CD4-positive, alpha-beta T cell (primary cell): Measurements from ENCODE around the gene DGLUCY. TPM values are rescaled to one million over a fixed set of nuclear protein-coding genes. Genes with fewer than 3 reads are reported as not detected.
"Not testable (repeated sequence)": the region's sequence is repeated elsewhere in the genome, so short reads cannot be mapped to it uniquely, and the experiment has no call there.

Experiments
- ATAC-seq: fragments of 200-7000 bp; cut with Tn5 transposase; one replicate; pipeline ENCODE4 v1.10.0; 2022; ENCODE audit warnings: mild to moderate bottlenecking; ENCODE audit not compliant: poor library complexity
- CTCF ChIA-PET: fragments of 350-600 bp; sonication (Branson Sonifier 250); formaldehyde crosslinking; loops from one replicate; lab custom pipeline; 2021; ENCODE audit warnings: antibody characterized with exemption, inconsistent platforms; lab: Charles Lee
- POLR2A ChIA-PET: fragments of 350-600 bp; sonication (Branson Sonifier 250); formaldehyde crosslinking; loops from one replicate; lab custom pipeline; 2021; ENCODE audit warnings: antibody characterized with exemption, inconsistent platforms; lab: Charles Lee
- DNase-seq, 14 experiments: peaks; one replicate each; pipeline ENCODE4 v3.0.0-alpha.2; 2013 to 2020; ENCODE audit warnings: mixed read lengths in 2 of 14
- H3K27ac ChIP-seq, 2 donors: one replicate each; pipeline versions ENCODE4 v1.5.1 to v1.7.0; 2013; ENCODE audit warnings: low read length in 2 of 2, low read depth in 1 of 2, mild to moderate bottlenecking in 1 of 2
- H3K27me3 ChIP-seq, 2 experiments: 1 replicate in 1 of 2; 2 replicates in 1 of 2; pipeline versions ENCODE4 v1.6.1 to v1.7.0; 2013; ENCODE audit warnings: low read length in 2 of 2, control low read depth in 1 of 2, mild to moderate bottlenecking in 1 of 2, moderate library complexity in 1 of 2; ENCODE audit not compliant: insufficient read depth in 2 of 2, control insufficient read depth in 1 of 2
- H3K36me3 ChIP-seq: one replicate; pipeline ENCODE4 v1.6.1; 2013; ENCODE audit warnings: low read length, control low read depth; ENCODE audit not compliant: insufficient read depth
- H3K4me1 ChIP-seq: one replicate; pipeline ENCODE4 v1.6.1; 2013; ENCODE audit warnings: low read length, control low read depth; ENCODE audit not compliant: insufficient read depth
- H3K4me3 ChIP-seq: one replicate; pipeline ENCODE4 v1.5.1; 2013; ENCODE audit warnings: mild to moderate bottlenecking, low read length, moderate library complexity
- H3K9me3 ChIP-seq, 2 experiments: 1 replicate in 1 of 2; 2 replicates in 1 of 2; pipeline versions ENCODE4 v1.6.1 to v1.7.0; 2013; ENCODE audit warnings: low read length in 2 of 2, mild to moderate bottlenecking in 2 of 2, control low read depth in 1 of 2, moderate library complexity in 1 of 2; ENCODE audit not compliant: control insufficient read depth in 1 of 2, insufficient read depth in 1 of 2
- H3K27ac Mint-ChIP-seq: one replicate; pipeline ENCODE4 v1.8.0; 2020; ENCODE audit warnings: mixed read lengths
- H3K27me3 Mint-ChIP-seq: one replicate; pipeline ENCODE4 v1.8.0; 2021; ENCODE audit warnings: mixed read lengths
- H3K36me3 Mint-ChIP-seq: one replicate; pipeline ENCODE4 v1.8.0; 2021; ENCODE audit warnings: low read depth, mixed read lengths
- H3K4me1 Mint-ChIP-seq: one replicate; pipeline ENCODE4 v1.8.0; 2021; ENCODE audit warnings: low read depth, mixed read lengths
- H3K4me3 Mint-ChIP-seq: one replicate; pipeline ENCODE4 v1.8.0; 2020; ENCODE audit warnings: mild to moderate bottlenecking, mixed read lengths
- H3K9me3 Mint-ChIP-seq: one replicate; pipeline ENCODE4 v1.8.0; 2020; ENCODE audit warnings: mixed read lengths
- intact Hi-C, 2 experiments: fragments of 100-400 bp; cut with DNase I in 1 of 2; cut with micrococcal nuclease in 1 of 2; formaldehyde crosslinking; loops; one replicate each; pipeline versions ENCODE4 v1.15.1 to v1.9.0; 2023 to 2025; cut with DNase I, micrococcal nuclease
- total RNA-seq, 174 experiments: library from RNA in 2 of 174; stranded (reverse) in 2 of 174; gene quantifications; one replicate each; pipeline ENCODE4 v1.2.3 and lab custom pipeline; 2021 to 2026
- TF ChIP-seq, protein P1 (sequence below): fragments of 200-600 bp; IDR thresholded peaks from one replicate; pipeline ENCODE4 v1.8.0; 2022; ENCODE audit warnings: antibody characterized with exemption, mild to moderate bottlenecking

Gene DGLUCY
- total RNA-seq, 2 experiments from 2014 or later = 33.0 to 34.9 TPM

DNA sequence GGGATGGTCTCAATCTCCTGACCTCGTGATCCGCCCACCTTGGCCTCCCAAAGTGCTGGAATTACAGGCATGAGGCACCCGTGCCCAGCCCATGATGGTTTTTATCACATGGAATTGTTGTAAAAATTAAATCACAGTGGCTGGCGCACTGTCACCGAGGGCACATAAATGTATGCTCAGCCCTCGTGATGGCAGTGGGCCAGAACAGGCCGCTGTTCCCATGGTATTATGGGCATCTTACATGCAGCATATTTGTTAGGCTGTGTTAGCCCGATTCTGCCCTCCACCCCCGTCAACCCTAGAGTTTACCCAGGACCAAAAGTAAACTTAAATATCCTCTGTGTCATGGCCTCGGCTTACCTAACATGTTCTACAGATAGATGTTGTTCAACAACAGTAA lies 82.0 kb downstream of the DGLUCY start:
- ATAC-seq (no peak), DNase-seq (no peak)
- H3K27me3 Mint-ChIP-seq = no peaks in the 10 kb centered on the region
- intact Hi-C loops = no loop called here
- H3K27ac Mint-ChIP-seq = no peak overlapping the region
- H3K27me3 ChIP-seq = no peaks in the 10 kb centered on the region
- peaks cover 79% of the 10 kb centered on the region for H3K36me3 Mint-ChIP-seq
- no peak overlapping the region for H3K4me3 Mint-ChIP-seq
- no peaks in the 10 kb centered on the region for H3K9me3 Mint-ChIP-seq
- H3K4me1 Mint-ChIP-seq = peaks cover 22% of the 10 kb centered on the region
- H3K27ac ChIP-seq = no peak overlapping the region
- H3K9me3 ChIP-seq = no peaks in the 10 kb centered on the region
- H3K4me3 ChIP-seq = no peak overlapping the region
- H3K4me1 ChIP-seq = peaks cover 15% of the 10 kb centered on the region
- ChIA-PET POLR2A (no interaction called here), CTCF (no interaction called here)
- H3K36me3 ChIP-seq = peaks cover 57% of the 10 kb centered on the region
- TF ChIP-seq, protein P1, sequence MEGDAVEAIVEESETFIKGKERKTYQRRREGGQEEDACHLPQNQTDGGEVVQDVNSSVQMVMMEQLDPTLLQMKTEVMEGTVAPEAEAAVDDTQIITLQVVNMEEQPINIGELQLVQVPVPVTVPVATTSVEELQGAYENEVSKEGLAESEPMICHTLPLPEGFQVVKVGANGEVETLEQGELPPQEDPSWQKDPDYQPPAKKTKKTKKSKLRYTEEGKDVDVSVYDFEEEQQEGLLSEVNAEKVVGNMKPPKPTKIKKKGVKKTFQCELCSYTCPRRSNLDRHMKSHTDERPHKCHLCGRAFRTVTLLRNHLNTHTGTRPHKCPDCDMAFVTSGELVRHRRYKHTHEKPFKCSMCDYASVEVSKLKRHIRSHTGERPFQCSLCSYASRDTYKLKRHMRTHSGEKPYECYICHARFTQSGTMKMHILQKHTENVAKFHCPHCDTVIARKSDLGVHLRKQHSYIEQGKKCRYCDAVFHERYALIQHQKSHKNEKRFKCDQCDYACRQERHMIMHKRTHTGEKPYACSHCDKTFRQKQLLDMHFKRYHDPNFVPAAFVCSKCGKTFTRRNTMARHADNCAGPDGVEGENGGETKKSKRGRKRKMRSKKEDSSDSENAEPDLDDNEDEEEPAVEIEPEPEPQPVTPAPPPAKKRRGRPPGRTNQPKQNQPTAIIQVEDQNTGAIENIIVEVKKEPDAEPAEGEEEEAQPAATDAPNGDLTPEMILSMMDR = no peak

DNA sequence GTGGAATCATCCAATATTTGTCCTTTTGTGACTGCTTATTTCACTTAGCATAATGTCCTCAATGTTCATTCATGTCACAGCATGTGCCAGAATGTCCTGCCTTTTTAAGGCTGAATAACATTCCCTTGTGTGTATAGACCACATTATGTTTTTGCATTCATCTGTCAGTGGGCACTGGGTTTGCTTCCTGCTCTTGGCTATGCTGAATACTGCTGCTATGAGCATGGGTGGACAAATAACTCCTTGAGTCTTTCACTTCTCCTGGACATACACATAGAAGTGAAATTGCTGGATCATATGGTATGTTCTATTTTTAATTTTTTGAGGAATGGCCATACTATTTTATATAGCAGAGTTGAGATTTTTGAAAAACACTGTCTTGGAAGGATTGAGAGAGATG lies 83.8 kb downstream of the DGLUCY start:
- ATAC-seq = no peak
- H3K4me1 Mint-ChIP-seq = peaks cover 30% of the 10 kb centered on the region
- TF ChIP-seq, protein P1 = no peak
- peaks cover 58% of the 10 kb centered on the region for H3K36me3 ChIP-seq
- H3K4me3 ChIP-seq = no peak overlapping the region
- ChIA-PET POLR2A (no interaction called here), CTCF (no interaction called here)
- no peaks in the 10 kb centered on the region for H3K27me3 Mint-ChIP-seq
- H3K4me1 ChIP-seq = peaks cover 28% of the 10 kb centered on the region
- H3K9me3 Mint-ChIP-seq = no peaks in the 10 kb centered on the region
- no peaks in the 10 kb centered on the region for H3K9me3 ChIP-seq
- no peak overlapping the region for H3K27ac Mint-ChIP-seq
- no peak overlapping the region for H3K4me3 Mint-ChIP-seq
- H3K27ac ChIP-seq = no peak overlapping the region
- intact Hi-C loops = no loop called here
- H3K27me3 ChIP-seq = no peaks in the 10 kb centered on the region
- DNase-seq = no peak
- H3K36me3 Mint-ChIP-seq = peaks cover 76% of the 10 kb centered on the region

DNA sequence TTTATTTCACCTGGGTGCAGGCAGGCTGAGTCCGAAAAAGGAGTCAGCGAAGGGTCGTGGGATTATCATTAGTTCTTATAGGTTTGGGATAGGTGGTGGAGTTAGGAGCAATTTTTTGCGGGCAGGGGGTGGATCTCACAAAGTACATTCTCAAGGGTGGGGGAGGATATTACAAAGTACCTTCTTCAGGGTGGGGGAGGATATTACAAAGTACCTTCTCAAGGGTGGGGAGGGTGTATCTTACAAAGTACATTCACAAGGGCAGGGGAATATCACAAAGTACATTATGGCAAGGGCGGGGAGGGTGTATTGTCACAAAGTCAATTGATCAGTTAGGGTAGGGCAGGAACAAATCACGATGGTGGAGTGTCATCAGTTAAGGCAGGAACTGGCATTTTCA lies 86.9 kb downstream of the DGLUCY start:
- H3K27me3 ChIP-seq, CTCF ChIA-PET, intact Hi-C loops, H3K27ac Mint-ChIP-seq, H3K9me3 ChIP-seq, H3K4me3 ChIP-seq, H3K9me3 Mint-ChIP-seq, ATAC-seq, POLR2A ChIA-PET, DNase-seq, H3K27ac ChIP-seq, H3K27me3 Mint-ChIP-seq, H3K4me3 Mint-ChIP-seq: not testable (repeated sequence)
- Histone ChIP-seq H3K36me3 (peaks cover 78% of the 10 kb centered on the region), H3K4me1 (peaks cover 18% of the 10 kb centered on the region)
- Mint-ChIP-seq H3K4me1 (peaks cover 18% of the 10 kb centered on the region), H3K36me3 (peaks cover 91% of the 10 kb centered on the region)
